ENCODE measurements around the gene PHAF1. TPM values are rescaled to one million over a fixed set of nuclear protein-coding genes. Genes with fewer than 3 reads are reported as not detected.

Gene PHAF1
- total RNA-seq, 1 donor from 2014 or later, result 11.7 TPM

- intact Hi-C loops (cut with DNase I), result loop anchor here (2.0 kb wide), 1 partner anchor 34 kb away; the partner anchor contains the start of gene EXOC3L1
- ATAC-seq (ENCODE audit: poor library complexity) (no peak), DNase-seq (no peak)
Measured at GRCh38 chr16:67157106-67157748, 47.5 kb downstream of the PHAF1 start.

GRCh38 chr16:67157892-67158635, 48.3 kb downstream of the PHAF1 start:
- DNase-seq, result no peak
- intact Hi-C loops (cut with DNase I), result loop anchor here (2.0 kb wide), 1 partner anchor 33 kb away; the partner anchor contains the start of gene EXOC3L1
- no peak for ATAC-seq (ENCODE audit: poor library complexity)

- ATAC-seq (ENCODE audit: poor library complexity), result no peak
- peak; percentile 70 for DNase-seq
- intact Hi-C loops (cut with DNase I), result no loop called here
Measured at GRCh38 chr16:67158637-67159600, 49.2 kb downstream of the PHAF1 start.

GRCh38 chr16:67161595-67162058, 51.9 kb downstream of the PHAF1 start:
- intact Hi-C loops (cut with DNase I), result no loop called here
- DNase-seq (peak; percentile 69), ATAC-seq (ENCODE audit: poor library complexity) (peak; percentile 24)

- DNase-seq (no peak), ATAC-seq (ENCODE audit: poor library complexity) (no peak)
- intact Hi-C loops (cut with DNase I), result no loop called here
Measured at GRCh38 chr16:67162506-67163163, 52.9 kb downstream of the PHAF1 start.

GRCh38 chr16:67163164-67163998, 53.6 kb downstream of the PHAF1 start:
- DNase-seq (peak; percentile 84), ATAC-seq (ENCODE audit: poor library complexity) (peak; percentile 51)
- intact Hi-C loops (cut with DNase I), result no loop called here

GRCh38 chr16:67163999-67164558, 54.3 kb downstream of the PHAF1 start:
- peak; percentile 7 for ATAC-seq (ENCODE audit: poor library complexity)
- intact Hi-C loops (cut with DNase I), result no loop called here
- DNase-seq, result peak; percentile 55

- DNase-seq, result peak; percentile 86
- peak; percentile 53 for ATAC-seq (ENCODE audit: poor library complexity)
- intact Hi-C loops (cut with DNase I), result no loop called here
Measured at GRCh38 chr16:67164599-67165061, 54.9 kb downstream of the PHAF1 start, which contains the start of gene HSF4. Gene HSF4, plus strand, starts transcription at chr16:67164745. Its CDS starts 67 bp downstream, at chr16:67164812.

GRCh38 chr16:67165121-67166078, 55.7 kb downstream of the PHAF1 start:
- DNase-seq (no peak), ATAC-seq (ENCODE audit: poor library complexity) (no peak)
- intact Hi-C loops (cut with DNase I), result no loop called here

- DNase-seq (no peak), ATAC-seq (ENCODE audit: poor library complexity) (no peak)
- intact Hi-C loops (cut with DNase I), result no loop called here
Measured at GRCh38 chr16:67166110-67166547, 56.4 kb downstream of the PHAF1 start.

GRCh38 chr16:67166598-67167168, 56.9 kb downstream of the PHAF1 start:
- DNase-seq (no peak), ATAC-seq (ENCODE audit: poor library complexity) (no peak)
- intact Hi-C loops (cut with DNase I), result no loop called here

- intact Hi-C loops (cut with DNase I), result no loop called here
- DNase-seq (no peak), ATAC-seq (ENCODE audit: poor library complexity) (no peak)
Measured at GRCh38 chr16:67167588-67167987, 57.8 kb downstream of the PHAF1 start.

- intact Hi-C loops (cut with DNase I), result no loop called here
- DNase-seq (no peak), ATAC-seq (ENCODE audit: poor library complexity) (no peak)
Measured at GRCh38 chr16:67169011-67169451, 59.3 kb downstream of the PHAF1 start.

- DNase-seq, result peak; percentile 73
- intact Hi-C loops (cut with DNase I), result no loop called here
- no peak for ATAC-seq (ENCODE audit: poor library complexity)
Measured at GRCh38 chr16:67169642-67170167, 60.0 kb downstream of the PHAF1 start.
